ENCODE measurements around the gene OR2J2.
"Not testable (repeated sequence)": the region's sequence is repeated elsewhere in the genome, so short reads cannot be mapped to it uniquely, and the experiment has no call there.

Gene OR2J2

DNA sequence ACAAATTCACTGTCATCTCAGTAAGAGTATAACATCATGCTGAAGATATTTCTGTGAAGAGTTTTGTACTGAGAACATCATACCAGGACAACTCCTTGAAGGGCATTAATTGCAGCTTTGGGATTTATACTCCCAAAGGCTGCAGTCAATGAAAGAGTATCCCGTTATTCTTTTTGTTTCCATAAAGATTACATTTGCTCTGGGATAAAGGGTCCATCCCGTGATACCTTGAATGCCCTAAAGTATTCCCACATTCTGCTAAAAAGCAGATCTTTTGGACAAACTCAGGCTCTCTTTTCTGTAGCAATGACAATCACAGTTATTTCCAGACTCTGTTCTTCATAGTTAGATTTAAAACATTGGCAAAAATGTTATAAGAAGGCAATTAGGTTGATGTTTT lies at the start of gene OR2J2:
Gene OR2J2, plus strand, starts transcription at position 301 of the 400 bp plus-strand sequence. CDS start 2,729 bp downstream, outside the sequence.
- DNase-seq, result not testable (repeated sequence)

GRCh38 chr6:29129326-29130012 lies 41.2 kb upstream of the OR2J2 start:
- DNase-seq, result no peak

DNA sequence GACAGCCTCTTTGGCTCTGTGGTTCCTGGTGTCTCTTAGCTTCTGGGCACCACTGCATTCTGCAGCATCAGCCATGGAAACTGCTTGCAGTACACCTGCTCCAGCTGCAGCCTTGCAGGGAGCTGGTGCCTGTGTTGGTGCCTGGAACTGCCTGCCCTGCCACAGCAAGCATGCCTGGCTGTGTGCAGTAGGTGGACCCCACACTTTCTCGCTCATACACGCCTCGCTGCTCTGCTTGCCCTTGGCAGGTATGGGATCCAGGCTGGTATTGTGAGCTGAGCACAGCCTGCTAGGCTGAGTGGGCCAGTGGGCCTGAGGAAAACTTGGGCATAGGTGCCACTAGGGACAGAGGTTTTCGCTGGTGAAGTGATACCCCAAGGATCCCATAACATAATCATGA lies 40.1 kb upstream of the OR2J2 start:
- DNase-seq, result no peak

DNA sequence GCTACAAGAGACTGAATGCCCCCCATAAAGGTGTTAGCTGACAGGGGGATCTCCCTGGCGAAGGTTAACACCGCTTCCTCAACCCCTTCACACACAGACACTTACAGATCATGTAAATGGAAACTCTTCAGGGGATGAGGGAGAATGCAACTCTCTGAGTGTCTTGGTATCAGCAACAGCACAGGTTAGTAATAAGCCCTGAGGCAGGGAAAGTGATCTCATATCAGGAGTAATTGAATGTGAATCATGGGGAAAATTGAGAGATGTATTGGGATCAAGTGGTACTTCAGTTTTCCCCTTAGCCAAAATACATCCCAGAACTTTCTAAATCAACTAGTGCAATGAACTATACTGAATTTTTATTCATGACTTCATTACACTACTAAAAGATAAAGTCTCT lies 39.0 kb upstream of the OR2J2 start:
- no peak for DNase-seq

DNA sequence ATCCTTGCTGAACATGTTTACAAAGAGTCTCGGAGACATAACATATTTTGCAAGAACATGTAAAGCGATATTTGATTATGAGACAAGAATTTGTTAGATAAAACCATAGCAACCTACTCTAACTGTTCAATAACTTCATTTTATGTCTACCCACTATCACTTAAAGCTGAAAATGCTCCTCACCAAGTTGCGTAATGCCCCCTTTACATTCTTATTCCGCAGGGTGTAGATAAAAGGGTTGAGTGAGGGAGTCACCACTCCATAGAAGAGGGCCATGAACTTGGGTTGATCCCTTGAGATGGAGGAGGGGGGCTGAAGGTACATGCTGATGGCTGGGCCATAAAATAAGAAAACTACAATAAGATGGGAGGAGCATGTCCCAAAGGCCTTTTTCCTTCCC lies 33.0 kb upstream of the OR2J2 start:
- DNase-seq, result no peak

GRCh38 chr6:29141606-29142005 lies 29.1 kb upstream of the OR2J2 start:
- DNase-seq, result no peak

DNA sequence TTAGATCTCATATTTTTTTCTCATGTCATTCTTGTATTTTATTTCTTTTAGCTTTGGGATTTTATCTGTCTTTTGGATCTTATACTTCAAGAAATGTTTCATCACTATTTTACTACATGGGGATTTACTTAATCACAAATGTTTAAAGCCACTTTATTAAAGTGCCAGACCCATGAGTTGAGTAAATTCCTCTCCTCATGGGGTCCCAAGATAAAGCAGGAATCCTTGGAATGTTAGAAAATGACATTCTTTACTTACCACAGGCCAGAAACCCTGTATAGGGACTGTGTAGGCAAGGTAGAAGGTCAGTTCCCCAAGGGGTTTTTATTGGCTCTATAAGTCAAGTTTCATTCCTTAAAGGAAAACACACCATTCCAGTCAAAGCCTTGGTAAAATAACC lies 28.4 kb upstream of the OR2J2 start:
- no peak for DNase-seq

DNA sequence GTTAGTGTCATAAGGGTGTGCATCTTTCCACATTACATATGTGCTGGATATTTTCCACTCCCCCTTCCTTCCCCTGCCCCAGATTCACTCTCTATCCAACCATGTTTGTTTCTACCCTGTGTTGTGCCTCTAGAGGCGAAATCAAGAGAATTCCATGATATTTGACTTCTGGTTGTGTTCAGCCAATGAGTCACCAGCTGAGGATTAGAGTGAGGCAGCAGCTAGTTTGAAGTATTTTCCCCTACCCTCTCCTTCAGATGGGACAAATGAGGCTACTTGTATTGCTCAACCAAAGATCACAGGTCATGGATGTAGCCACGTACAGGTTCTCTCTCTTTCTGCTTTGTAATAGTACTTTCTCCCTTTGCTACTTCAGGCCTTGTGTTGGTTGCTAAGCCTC lies 24.5 kb upstream of the OR2J2 start:
- DNase-seq, result no peak

- no peak for DNase-seq
Observed at GRCh38 chr6:29147074-29147473, 23.6 kb upstream of the OR2J2 start.

DNA sequence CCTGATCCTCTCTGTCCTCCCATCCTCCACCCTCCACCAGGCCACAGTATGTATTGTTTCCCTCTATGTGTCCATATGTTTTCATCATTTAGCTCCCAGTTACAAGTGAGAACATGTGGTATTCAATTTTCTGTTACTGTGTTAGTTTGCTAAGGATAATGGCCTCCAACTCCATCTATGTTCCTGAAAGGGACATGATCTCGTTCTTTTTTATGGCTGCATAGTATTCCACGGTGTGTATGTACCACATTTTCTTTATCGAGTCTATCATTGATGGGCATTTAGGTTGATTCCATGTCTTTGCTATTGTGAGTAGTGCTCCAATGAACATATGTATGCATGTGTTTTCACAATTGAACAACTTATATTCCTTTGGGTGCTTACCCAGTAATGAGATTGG lies 21.3 kb upstream of the OR2J2 start:
- not testable (repeated sequence) for DNase-seq

- DNase-seq, result no peak
Observed at GRCh38 chr6:29153083-29153482, 17.6 kb upstream of the OR2J2 start.

- DNase-seq, result not testable (repeated sequence)
Observed at GRCh38 chr6:29155182-29155581, 15.5 kb upstream of the OR2J2 start.

DNA sequence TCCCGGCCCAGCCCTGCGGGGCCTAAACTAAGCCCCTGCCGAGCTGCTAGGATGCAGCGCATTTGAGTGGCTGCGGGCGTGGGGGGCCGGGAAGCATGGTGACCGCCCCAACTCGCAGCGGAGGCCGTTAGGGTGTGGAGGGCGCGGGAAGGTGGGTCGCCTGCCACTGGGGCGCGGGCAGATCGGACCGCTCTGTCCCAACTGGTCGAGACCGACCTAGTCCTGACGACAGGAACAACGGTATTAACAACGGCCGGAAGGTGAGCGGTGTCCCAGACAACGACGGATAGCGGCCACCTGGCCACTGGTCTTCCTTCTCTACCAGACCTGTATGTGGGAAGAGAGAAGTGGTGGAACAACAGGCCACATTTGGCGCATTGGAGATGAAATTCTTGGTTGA lies 10.8 kb upstream of the OR2J2 start:
- DNase-seq, result not testable (repeated sequence)

- not testable (repeated sequence) for DNase-seq
Observed at GRCh38 chr6:29165571-29165970, 5.1 kb upstream of the OR2J2 start.

GRCh38 chr6:29171736-29172135 lies 1.0 kb downstream of the OR2J2 start:
- no peak for DNase-seq

- no peak for DNase-seq
Observed at GRCh38 chr6:29183594-29183993, 12.9 kb downstream of the OR2J2 start.

DNA sequence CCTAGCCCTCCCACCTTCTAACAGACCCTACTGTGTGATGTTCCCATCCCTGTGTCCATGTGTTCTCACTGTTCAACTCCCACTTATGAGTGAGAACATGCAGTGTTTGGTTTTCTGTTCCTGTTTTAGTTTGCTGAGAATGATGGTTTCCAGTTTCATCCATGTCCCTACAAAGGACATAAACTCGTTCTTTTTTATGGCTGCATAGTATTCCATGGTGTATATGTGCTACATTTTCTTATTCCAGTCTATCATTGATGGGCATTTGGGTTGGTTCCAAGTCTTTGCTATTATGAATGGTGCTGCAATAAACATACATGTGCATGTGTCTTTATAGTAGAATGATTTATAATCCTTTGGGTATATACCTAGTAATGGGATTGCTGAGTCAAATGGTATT lies 18.0 kb downstream of the OR2J2 start:
- not testable (repeated sequence) for DNase-seq

DNA sequence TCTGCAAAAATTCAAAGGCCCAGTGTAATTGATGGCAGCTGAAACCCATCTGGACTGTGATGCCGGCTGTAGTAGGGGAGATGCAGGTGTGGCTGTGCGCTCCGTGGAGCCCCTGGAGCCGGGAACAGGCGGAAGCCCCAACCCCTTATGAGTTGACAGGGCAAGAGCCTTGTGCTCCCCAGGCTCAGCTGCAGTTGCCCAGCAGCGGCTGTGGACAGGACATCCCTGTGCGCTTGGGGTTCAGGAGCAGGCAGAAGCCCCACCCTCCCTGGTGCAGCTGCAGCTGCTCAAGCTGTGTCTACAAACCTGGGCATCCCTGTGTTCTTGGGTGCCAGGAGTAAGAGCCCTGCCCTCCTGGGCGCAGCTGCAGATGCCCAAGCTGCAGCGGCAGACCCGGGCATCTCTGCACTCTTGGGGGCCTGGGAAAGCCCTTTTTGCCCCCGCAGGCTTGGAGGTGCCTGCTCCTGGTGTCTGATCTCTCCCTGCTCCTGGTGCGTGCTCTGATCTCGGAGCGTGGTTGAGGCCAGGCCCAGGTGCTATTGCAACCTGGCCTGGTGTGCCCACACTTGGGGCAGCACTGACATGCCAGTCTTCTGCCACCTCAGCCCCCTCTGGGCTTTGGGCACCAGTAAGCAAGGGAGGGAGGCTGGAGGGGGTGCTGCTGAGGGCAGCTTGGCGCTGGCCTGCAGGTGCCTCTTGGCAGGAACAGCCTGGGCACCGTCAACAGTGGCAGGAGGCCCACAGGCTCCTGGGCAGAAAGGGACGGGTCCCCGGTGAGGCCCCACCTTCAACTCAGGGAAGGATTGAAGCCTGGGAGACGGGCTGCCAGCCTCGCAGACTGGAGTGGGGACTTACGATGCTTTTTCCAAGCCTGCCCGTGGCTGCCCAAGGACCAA lies 30.3 kb downstream of the OR2J2 start:
- no peak for DNase-seq

DNA sequence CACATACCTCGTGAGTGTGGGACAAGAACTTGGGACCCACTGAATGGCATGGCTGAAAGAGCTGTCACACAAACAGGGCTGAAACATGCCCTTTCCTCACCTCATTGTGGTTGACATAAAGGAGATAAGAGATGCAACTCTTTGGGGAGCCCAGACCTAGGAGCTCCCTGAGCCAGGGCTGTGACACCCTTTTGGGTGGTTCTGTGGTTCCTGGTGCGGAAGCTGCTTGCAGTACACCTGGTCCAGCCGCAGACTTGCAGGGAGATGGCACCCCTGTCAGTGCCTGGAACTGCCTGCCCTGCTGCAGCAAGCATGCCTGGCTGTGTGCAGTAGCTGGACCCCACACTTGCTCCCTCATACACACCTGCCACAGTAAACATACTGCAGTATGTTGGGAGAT lies 31.3 kb downstream of the OR2J2 start:
- DNase-seq, result no peak

DNA sequence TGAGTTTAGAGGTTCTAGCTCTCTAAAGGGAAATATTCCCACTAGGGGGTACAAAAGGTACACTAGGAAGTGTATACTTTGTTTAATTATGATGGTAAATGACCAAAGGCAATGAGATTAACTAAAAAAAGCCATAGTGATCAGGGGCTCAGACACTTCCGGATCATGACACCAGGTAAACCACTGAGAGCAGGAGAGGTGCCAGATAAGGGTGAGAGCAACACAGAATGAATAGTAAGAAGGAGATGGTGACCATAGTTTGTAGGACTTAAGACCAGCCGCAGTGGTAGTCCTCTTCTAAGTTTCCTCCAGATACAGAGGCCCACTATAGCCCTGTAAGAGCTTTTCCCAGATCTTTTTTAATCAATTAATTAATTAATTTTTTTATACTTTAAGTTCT lies 40.8 kb downstream of the OR2J2 start:
- DNase-seq, result no peak

GRCh38 chr6:29216528-29216927 lies 45.8 kb downstream of the OR2J2 start:
- no peak for DNase-seq

- not testable (repeated sequence) for DNase-seq
Observed at GRCh38 chr6:29217242-29217641, 46.5 kb downstream of the OR2J2 start.

- not testable (repeated sequence) for DNase-seq
Observed at GRCh38 chr6:29218056-29218455, 47.3 kb downstream of the OR2J2 start.

Measured in activated T-cell treated with anti-CD3 and anti-CD28 coated beads, Interleukin-2, amount 50 U/mL, for 1 hour (primary cell).